Breast epithelium (tissue), 4 donors: Measurements from ENCODE around the gene PCNX2. TPM values are rescaled to one million over a fixed set of nuclear protein-coding genes. Genes with fewer than 3 reads are reported as not detected.

ENCODE experiments used
- DNase-seq, 2 donors: peaks; one replicate each; pipeline ENCODE4 v3.0.0-alpha.2; 2019; ENCODE audit warnings: low spot score in 2 of 2
- H3K27ac ChIP-seq, 2 donors: fragments of 200-600 bp; sonication (generic) in 1 of 2; one replicate each; pipeline ENCODE4 v1.5.1; 2016 to 2019; ENCODE audit warnings: mild to moderate bottlenecking in 1 of 2
- H3K27me3 ChIP-seq, 2 donors: fragments of 200-600 bp; sonication (generic) in 1 of 2; one replicate each; pipeline versions ENCODE4 v1.5.1 to v1.6.0; 2017 to 2019; ENCODE audit warnings: control low read depth in 1 of 2, mild to moderate bottlenecking in 1 of 2
- H3K36me3 ChIP-seq: fragments of 200-600 bp; one replicate; pipeline ENCODE4 v1.5.1; 2019
- H3K4me1 ChIP-seq, 2 donors: fragments of 200-600 bp; sonication (generic); one replicate each; pipeline ENCODE4 v1.5.1; 2016 to 2019; ENCODE audit warnings: control low read depth in 1 of 2
- H3K4me3 ChIP-seq, 3 donors: fragments of 200-600 bp; sonication (generic); 1 replicate in 2 of 3; 2 replicates in 1 of 3; pipeline ENCODE4 v1.5.1; 2016 to 2019; ENCODE audit warnings: mild to moderate bottlenecking in 3 of 3, moderate library complexity in 2 of 3
- H3K9me3 ChIP-seq, 2 donors: fragments of 200-600 bp; sonication (generic) in 1 of 2; one replicate each; pipeline ENCODE4 v1.5.1; 2016 to 2019; ENCODE audit warnings: control low read depth in 1 of 2
- POLR2A ChIP-seq: fragments of 450-650 bp; IDR thresholded peaks from one replicate; pipeline ENCODE4 v1.6.1; 2016; ENCODE audit warnings: antibody characterized with exemption, mild to moderate bottlenecking, moderate library complexity
- POLR2AphosphoS5 ChIP-seq, 3 donors: sonication (generic); formaldehyde crosslinking; IDR thresholded peaks; one replicate each; pipeline ENCODE4 v1.6.1; 2017; ENCODE audit warnings: antibody characterized with exemption in 3 of 3
- intact Hi-C: fragments of 100-400 bp; cut with DNase I; formaldehyde crosslinking; loops from one replicate; pipeline ENCODE4 v1.15.1; 2023; ENCODE audit warnings: low total_unique reads
- total RNA-seq, 3 donors: library from RNA; depleted of rRNA; stranded (reverse); fragments of >200 nt; gene quantifications; one replicate each; pipeline ENCODE4 v1.1.0, GENCODE V29; 2016
- TF ChIP-seq, protein P1 (sequence below), 3 donors: fragments of 450-650 bp; IDR thresholded peaks; one replicate each; pipeline ENCODE4 v1.5.1; 2016 to 2017; ENCODE audit warnings: antibody characterized with exemption in 3 of 3, mild to moderate bottlenecking in 3 of 3, moderate library complexity in 3 of 3

PCNX2 gene
- total RNA-seq, 3 donors from 2014 or later, result 18.7 to 32.6 (median 26.2) TPM

- Histone ChIP-seq H3K27ac (no peak overlapping the region), H3K4me3 (no peak overlapping the region), H3K36me3 (no peaks in the 10 kb centered on the region), H3K27me3 (no peaks in the 10 kb centered on the region), H3K4me1 (no peaks in the 10 kb centered on the region), H3K9me3 (no peaks in the 10 kb centered on the region)
- DNase-seq, result no peak
- intact Hi-C loops, result no loop called here
- TF ChIP-seq, protein P1, sequence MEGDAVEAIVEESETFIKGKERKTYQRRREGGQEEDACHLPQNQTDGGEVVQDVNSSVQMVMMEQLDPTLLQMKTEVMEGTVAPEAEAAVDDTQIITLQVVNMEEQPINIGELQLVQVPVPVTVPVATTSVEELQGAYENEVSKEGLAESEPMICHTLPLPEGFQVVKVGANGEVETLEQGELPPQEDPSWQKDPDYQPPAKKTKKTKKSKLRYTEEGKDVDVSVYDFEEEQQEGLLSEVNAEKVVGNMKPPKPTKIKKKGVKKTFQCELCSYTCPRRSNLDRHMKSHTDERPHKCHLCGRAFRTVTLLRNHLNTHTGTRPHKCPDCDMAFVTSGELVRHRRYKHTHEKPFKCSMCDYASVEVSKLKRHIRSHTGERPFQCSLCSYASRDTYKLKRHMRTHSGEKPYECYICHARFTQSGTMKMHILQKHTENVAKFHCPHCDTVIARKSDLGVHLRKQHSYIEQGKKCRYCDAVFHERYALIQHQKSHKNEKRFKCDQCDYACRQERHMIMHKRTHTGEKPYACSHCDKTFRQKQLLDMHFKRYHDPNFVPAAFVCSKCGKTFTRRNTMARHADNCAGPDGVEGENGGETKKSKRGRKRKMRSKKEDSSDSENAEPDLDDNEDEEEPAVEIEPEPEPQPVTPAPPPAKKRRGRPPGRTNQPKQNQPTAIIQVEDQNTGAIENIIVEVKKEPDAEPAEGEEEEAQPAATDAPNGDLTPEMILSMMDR (IDR thresholded peaks at IDR 0.05), result no peak
- no peak for TF ChIP-seq POLR2A
- no peak for TF ChIP-seq POLR2AphosphoS5 (IDR thresholded peaks at IDR 0.05)
These were observed 66.2 kb downstream of the PCNX2 start for GRCh38 chr1:233229288-233229687.

- no peak for DNase-seq
- TF ChIP-seq, protein P1 (IDR thresholded peaks at IDR 0.05), result no peak
- TF ChIP-seq POLR2AphosphoS5 (IDR thresholded peaks at IDR 0.05) (no peak), POLR2A (no peak)
These were observed 67.5 kb downstream of the PCNX2 start for GRCh38 chr1:233227930-233228465.

DNA sequence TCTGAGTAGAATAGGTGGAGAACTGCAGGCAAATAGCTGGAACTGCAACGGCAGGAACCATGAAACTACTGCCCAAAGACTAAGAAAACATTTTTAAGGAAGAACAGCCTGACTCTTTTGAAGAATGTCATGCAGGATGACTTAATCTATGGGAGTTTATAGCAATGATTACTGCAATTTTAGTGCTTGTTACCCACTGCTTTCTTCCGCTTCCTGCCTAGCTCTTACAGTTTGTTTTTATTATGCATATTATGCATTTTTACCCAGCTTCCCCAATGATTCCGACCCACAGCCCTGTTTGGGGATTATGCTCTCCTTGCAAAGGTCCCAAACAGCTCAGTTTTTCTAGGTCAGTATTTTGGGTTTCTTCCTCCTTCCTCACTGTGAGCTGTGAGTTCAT is 71.2 kb downstream of the PCNX2 start:
- Histone ChIP-seq H3K9me3 (peaks cover 0 to 4% of the 10 kb centered on the region in 2 donors), H3K36me3 (peaks cover 8% of the 10 kb centered on the region), H3K4me1 (no peaks in the 10 kb centered on the region), H3K27me3 (no peaks in the 10 kb centered on the region), H3K4me3 (no peak overlapping the region), H3K27ac (no peak overlapping the region)
- TF ChIP-seq POLR2A (no peak), POLR2AphosphoS5 (IDR thresholded peaks at IDR 0.05) (no peak)
- TF ChIP-seq, protein P1 (IDR thresholded peaks at IDR 0.05), result no peak
- DNase-seq, result no peak
- intact Hi-C loops, result no loop called here

More at GRCh38 chr1:233227930-233228465, 67.5 kb downstream of the PCNX2 start:
- H3K36me3 ChIP-seq, result no peaks in the 10 kb centered on the region
- no peaks in the 10 kb centered on the region for H3K27me3 ChIP-seq
- no peaks in the 10 kb centered on the region for H3K4me1 ChIP-seq
- no peaks in the 10 kb centered on the region for H3K9me3 ChIP-seq
- intact Hi-C loops, result no loop called here
- H3K4me3 ChIP-seq, result no peak overlapping the region
- no peak overlapping the region for H3K27ac ChIP-seq

DNA sequence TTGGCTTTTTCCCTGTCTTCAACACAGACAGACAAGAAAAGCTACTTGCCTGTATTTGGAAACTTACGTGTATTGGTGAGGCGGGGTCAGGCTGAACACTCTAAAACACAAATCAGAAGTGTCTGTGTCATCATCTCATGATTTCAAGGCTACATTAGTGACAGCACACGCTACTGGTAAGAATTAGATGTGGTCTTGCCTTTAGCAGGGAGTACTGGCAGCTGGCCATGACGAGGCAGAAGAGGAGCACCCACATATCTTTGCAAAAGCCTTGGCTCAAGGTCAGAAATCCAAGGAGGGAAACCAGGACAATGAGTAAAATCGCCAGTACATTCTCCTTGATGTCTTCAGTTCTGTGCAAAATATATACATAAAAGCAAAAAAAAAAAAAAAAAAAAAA is 77.7 kb downstream of the PCNX2 start:
- peaks cover 8% of the 10 kb centered on the region for H3K36me3 ChIP-seq
- no peaks in the 10 kb centered on the region for H3K27me3 ChIP-seq
- no peak overlapping the region for H3K4me3 ChIP-seq
- H3K4me1 ChIP-seq, result no peaks in the 10 kb centered on the region
- intact Hi-C loops, result no loop called here
- peaks cover 0 to 4% of the 10 kb centered on the region in 2 donors for H3K9me3 ChIP-seq
- H3K27ac ChIP-seq, result no peak overlapping the region
- TF ChIP-seq, protein P1 (IDR thresholded peaks at IDR 0.05), result no peak
- TF ChIP-seq POLR2A (no peak), POLR2AphosphoS5 (IDR thresholded peaks at IDR 0.05) (no peak)
- no peak for DNase-seq

DNA sequence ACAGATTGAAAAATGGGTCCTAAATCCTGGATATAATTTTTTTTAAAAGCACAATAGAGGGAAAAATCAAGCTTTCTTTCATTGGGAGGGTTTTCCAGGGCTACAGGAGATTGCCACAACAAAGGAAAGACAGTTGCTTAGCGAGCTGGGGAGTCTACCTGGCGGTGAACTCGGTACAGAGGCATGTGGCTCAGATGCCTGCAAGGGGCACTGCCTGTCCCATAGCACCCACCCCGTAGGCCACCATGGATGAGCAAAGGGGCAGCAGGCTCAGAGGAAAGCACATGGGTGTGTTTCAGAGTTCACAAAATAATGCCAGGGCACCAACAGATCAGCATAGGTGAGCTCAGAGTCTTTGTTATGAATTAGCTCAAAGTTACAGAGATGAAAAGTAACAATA is 79.5 kb downstream of the PCNX2 start:
- intact Hi-C loops, result no loop called here
- TF ChIP-seq, protein P1 (IDR thresholded peaks at IDR 0.05), result no peak
- TF ChIP-seq POLR2AphosphoS5 (IDR thresholded peaks at IDR 0.05) (no peak), POLR2A (no peak)
- DNase-seq, result no peak
- H3K27me3 ChIP-seq, result no peaks in the 10 kb centered on the region
- H3K9me3 ChIP-seq, result peaks cover 0 to 4% of the 10 kb centered on the region in 2 donors
- no peak overlapping the region for H3K4me3 ChIP-seq
- H3K4me1 ChIP-seq, result no peaks in the 10 kb centered on the region
- H3K27ac ChIP-seq, result no peak overlapping the region
- peaks cover 3% of the 10 kb centered on the region for H3K36me3 ChIP-seq
